ENCODE results near the gene SLF2.

DNA sequence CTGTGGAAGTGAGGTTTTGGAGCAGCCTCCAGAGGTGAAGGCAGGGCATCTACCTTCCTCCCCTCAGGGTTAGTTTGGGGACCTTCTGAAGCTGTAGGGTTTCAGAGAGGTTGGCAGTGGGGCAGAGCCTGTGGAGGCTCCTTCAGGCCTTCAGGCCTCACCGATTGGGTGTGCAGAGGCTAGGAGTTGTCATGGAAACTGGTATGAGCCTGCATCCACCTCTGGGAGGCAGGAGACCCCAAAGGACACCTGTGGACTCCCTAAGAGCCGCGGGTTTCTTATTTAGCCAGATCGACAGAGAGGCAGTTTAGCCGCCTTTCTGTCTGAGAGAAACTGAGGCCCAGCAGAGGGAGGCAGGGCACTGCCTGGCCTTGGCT, 88.9 kb downstream of the SLF2 start:
- TF ChIP-seq, protein P1, sequence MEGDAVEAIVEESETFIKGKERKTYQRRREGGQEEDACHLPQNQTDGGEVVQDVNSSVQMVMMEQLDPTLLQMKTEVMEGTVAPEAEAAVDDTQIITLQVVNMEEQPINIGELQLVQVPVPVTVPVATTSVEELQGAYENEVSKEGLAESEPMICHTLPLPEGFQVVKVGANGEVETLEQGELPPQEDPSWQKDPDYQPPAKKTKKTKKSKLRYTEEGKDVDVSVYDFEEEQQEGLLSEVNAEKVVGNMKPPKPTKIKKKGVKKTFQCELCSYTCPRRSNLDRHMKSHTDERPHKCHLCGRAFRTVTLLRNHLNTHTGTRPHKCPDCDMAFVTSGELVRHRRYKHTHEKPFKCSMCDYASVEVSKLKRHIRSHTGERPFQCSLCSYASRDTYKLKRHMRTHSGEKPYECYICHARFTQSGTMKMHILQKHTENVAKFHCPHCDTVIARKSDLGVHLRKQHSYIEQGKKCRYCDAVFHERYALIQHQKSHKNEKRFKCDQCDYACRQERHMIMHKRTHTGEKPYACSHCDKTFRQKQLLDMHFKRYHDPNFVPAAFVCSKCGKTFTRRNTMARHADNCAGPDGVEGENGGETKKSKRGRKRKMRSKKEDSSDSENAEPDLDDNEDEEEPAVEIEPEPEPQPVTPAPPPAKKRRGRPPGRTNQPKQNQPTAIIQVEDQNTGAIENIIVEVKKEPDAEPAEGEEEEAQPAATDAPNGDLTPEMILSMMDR (IDR thresholded peaks at IDR 0.05) = peak in 1 of 4 experiments; percentile 26
- no peak for TF ChIP-seq POLR2A (IDR thresholded peaks at IDR 0.05)
- TF ChIP-seq POLR2AphosphoS5 (IDR thresholded peaks at IDR 0.05) = no peak
- no peak for TF ChIP-seq EP300 (IDR thresholded peaks at IDR 0.05)
